NCI-H748 treated with DMSO at 0.1 percent for 48 hours (cell line): Measurements from ENCODE around the gene KIAA0513.

Experiments used
- DNase-seq: peaks from one replicate; lab custom pipeline; 2025; lab: John Stamatoyannopoulos, UW

The KIAA0513 gene

DNA sequence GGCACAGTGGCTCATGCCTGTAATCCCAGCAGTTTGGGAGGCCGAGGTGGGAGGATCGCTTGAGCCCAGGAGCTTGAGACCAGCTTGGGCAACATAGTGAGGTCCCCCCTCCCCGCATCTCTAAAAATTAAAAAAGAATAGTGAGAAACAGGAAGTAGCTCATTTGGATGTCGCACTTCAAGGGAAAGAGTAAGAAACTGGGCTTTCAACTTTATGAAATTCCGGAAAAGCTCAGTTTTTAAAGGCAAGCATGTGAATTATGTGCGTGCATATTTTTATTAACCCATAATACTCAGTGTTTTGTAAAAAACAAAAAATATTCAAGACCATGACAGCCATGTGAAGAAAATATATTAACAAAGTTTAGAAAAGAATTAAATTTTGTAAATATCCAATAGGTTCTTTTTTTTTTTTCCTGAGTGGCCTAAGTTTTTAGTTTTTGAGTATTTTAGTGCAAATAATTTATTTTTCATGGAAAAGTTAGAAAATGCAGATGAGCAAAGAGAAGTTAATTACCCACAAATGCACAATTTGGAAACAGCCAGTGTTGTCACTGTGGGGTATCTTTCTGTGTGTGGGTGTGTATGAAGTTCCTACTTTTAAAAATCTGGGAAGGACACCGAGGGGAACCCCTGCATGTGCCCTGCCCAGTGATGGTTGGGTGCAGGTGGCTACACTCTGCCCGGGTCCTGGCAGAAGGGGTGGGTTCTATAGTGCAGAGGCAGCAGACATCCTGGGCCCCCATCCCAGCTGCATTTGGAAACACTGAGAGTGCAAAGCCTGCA is 44.7 kb downstream of the KIAA0513 start:
- no peak for DNase-seq

DNA sequence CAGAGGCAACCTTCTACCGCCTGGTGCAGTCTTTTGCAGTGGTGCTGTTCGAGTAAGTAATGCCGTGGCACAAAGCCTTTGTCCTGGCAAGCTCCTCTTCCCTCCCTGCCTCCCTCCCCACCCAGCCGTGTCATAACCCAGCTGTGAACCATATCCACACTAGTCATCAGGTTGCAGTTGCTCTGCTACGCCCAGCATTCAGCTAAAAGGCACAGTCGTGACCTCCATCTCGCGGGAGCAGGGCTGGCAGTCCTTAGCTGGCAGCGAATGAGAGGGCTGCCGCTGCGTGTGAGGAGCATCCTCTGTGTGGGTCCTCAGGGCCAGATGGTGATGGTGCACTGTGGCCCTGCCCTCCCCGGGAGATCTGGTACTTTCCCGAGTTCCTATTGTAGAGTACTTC is 45.4 kb downstream of the KIAA0513 start:
- DNase-seq, result no peak

- no peak for DNase-seq
Measured at GRCh38 chr16:85074225-85074914, 46.8 kb downstream of the KIAA0513 start.

- no peak for DNase-seq
Measured at GRCh38 chr16:85075236-85075924, 47.8 kb downstream of the KIAA0513 start.

- DNase-seq, result no peak
Measured at GRCh38 chr16:85077039-85077438, 49.4 kb downstream of the KIAA0513 start.

- DNase-seq, result no peak
Measured at GRCh38 chr16:85077576-85078125, 50.1 kb downstream of the KIAA0513 start.

GRCh38 chr16:85078226-85078625 is 50.6 kb downstream of the KIAA0513 start:
- no peak for DNase-seq

- DNase-seq, result no peak
Measured at GRCh38 chr16:85078952-85079351, 51.4 kb downstream of the KIAA0513 start.

DNA sequence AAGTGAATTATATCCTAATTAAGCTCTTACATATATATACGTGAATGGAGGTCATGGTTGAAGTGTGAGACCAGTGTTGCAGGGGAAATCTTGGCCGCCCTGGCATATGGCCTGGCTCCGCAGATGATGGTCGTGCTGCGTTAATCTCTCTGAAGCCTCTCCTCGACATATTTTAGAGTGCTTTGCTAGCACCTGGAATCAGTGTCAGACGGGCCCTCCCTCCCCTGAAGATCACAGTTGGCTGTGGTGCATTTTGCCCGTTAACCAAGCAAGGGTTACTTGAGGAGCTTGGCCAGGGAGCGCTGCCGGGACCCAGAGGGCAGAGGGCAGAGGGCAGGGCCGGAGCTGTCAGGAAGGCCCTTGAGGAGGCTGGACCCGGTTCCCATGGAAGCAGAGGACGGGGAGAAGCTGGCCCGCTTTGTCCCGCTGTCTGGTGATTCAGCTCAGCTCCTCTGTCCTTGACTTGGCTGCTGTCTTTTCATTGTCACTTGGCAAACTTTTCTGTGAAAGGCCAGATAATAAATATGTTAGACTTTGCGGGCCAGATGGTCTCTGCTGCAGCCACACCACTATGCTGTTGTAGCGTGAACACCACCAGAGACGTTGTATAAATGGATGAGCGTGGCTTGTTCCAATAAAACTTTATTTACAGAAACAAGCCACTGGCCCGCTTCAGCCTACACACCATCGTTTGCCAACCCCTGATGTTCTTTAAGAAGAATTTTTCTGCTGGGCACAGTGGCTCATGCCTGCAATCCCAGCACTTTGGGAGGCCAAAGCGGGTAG is 52.4 kb downstream of the KIAA0513 start:
- no peak for DNase-seq

GRCh38 chr16:85081038-85081437 is 53.4 kb downstream of the KIAA0513 start:
- DNase-seq, result no peak

- DNase-seq, result no peak
Measured at GRCh38 chr16:85081765-85082164, 54.2 kb downstream of the KIAA0513 start.

GRCh38 chr16:85082173-85083050 is 54.8 kb downstream of the KIAA0513 start:
- no peak for DNase-seq

DNA sequence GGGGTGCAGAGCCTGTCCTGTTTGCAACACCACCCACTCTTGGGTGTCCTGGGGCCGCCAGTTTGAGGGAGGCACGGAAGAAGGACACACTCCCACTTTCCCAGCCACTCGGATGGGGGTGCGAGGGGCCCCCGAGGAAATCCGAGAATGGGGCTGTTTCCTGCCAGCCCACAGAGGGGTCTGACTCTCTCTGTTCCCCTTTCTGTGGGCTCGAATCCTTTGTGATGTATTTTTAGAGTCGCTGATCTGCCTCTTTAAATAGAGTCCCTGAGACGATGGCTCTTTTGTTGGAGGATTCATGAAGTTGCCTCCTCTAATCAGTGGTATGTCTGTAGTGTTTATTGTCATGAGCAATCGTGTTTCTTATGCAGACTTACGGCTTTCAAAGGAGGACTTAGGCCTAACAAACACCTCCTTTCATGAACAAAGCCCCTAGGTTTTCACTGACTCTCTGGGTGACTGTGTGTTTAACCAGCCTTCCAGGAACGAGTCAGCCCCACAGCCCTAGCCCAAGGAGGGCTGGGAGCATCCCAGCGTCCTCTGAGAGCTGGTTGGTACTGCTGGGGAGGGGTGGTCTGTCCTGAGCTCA is 55.5 kb downstream of the KIAA0513 start:
- no peak for DNase-seq

DNA sequence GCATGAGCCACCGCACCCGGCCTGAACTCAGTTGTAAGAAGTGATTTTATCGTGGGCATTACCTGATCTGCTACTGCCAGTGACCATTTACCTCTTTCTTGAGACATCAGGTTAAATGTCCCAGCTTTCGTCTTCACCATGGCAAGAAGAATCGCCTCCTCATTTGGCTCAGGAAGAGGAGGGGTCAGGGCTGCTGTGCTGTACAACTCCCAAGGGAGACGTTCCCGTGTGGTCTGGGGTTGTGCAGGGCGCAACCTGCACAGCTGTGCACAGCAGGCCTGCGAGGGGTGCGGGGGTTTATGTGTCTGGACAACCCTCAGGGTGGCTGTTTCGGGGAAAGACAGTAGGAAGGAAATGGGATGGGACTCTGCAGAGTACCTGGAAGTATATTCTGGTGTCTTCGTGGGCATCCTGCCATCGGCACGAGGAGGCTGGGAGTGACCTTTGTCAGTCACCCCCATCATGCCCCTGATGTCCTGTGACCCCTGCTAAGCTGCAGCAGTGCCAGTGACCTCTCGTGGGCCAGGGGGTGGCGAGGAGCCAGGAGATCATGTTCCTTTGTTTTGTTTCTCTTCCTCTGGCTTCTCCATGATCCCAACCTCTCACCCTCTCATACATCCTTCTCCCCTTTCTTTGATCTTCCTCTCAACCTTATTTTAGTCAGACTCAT is 57.4 kb downstream of the KIAA0513 start:
- DNase-seq, result no peak

DNA sequence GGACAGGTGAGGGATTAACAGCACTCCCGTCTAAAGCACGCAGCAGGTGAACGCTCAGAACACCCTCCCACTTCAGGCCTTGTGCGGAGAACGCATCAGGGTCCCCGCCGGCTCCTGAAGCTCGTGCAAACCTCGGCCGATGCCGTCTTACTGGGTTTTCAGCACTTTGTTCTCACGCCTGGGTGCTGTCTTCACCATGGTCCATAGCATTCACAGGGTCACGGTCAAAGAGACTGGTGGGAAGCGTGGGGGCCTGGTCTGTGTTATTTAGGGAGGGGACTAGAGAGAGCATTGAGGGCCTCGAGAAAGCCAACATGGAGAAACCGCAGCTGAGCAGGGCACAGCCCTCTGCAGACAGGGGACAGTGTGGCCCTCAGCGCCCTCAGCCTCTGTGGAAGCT is 58.1 kb downstream of the KIAA0513 start:
- no peak for DNase-seq

- peak; percentile 22 for DNase-seq
Measured at GRCh38 chr16:85086347-85087291, 59.0 kb downstream of the KIAA0513 start.

DNA sequence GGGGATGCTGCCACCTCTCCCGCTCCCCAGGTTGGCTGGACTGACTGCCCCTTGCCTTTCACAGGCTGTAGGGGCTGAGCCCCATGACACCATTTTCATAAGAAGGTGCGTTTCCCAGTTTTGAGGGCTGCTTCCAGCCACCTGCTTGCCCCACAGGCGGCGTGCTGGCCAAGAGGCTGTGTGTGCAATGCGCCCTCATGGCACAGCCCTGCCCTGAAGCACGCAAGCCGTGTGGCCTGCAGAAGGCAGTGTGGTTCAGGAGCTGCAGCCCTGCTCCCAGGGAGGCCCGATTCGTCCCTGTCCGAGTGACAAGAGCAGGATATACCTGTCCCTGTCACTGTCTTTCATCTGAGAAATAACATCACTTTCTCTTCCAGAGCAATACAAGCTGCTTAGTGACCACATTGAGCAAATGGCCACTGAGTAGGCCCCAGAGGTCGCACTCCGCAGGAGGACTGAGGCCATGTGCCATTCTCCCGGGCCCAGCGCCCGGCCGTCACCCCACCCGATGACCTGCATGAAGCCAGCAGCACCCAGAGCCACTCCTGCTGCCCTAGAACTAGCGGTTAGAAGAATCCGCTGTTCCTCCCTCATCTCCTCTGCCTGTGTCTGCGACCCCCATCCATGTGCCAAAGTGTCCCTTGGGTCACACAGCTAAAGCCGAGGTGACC is 60.4 kb downstream of the KIAA0513 start:
- no peak for DNase-seq

- DNase-seq, result no peak
Measured at GRCh38 chr16:85088570-85089199, 61.1 kb downstream of the KIAA0513 start.
